SU-DHL-6 (cell line): Measurements from ENCODE around the gene SLC8A2.
A peak's percentile ranks its signal among the peaks of the same experiment; 100 is the strongest.

Experiments
- H2AFZ ChIP-seq: fragments of 200-600 bp; sonication (generic); 2 replicates; pipeline ENCODE4 v1.6.1; 2014; ENCODE audit warnings: low read depth, mild to moderate bottlenecking, moderate library complexity, mixed read lengths, antibody characterized with exemption, low read length; ENCODE audit not compliant: severe bottlenecking
- H3F3A ChIP-seq: fragments of 200-600 bp; shearing (Covaris generic); 2 replicates; pipeline ENCODE4 v1.6.0; 2016; ENCODE audit warnings: antibody characterized with exemption, mild to moderate bottlenecking; ENCODE audit not compliant: insufficient read depth
- H3K27ac ChIP-seq: fragments of 200-600 bp; sonication (generic); 2 replicates; pipeline ENCODE4 v1.5.1; 2016; ENCODE audit warnings: low read depth, mild to moderate bottlenecking, low read length, moderate library complexity, mixed read lengths
- H3K27me3 ChIP-seq: fragments of 200-600 bp; sonication (generic), shearing (Covaris generic); 2 replicates; pipeline ENCODE4 v1.6.0; 2014; ENCODE audit warnings: mild to moderate bottlenecking, low read length
- H3K36me3 ChIP-seq: fragments of 200-600 bp; sonication (generic); 2 replicates; pipeline ENCODE4 v1.6.1; 2014; ENCODE audit warnings: mild to moderate bottlenecking, low read length, mixed read lengths
- H3K4me2 ChIP-seq: fragments of 300-600, 200-600 bp; shearing (Covaris generic), sonication (generic); 2 replicates; pipeline ENCODE4 v1.6.0; 2014; ENCODE audit warnings: low read length, low read depth, mild to moderate bottlenecking; ENCODE audit not compliant: poor library complexity, severe bottlenecking
- H3K4me3 ChIP-seq: fragments of 200-600 bp; sonication (generic); 2 replicates; pipeline ENCODE4 v1.5.1; 2014; ENCODE audit warnings: antibody characterized with exemption, low read length, mild to moderate bottlenecking, mixed read lengths; ENCODE audit not compliant: insufficient read depth, poor library complexity, severe bottlenecking
- H3K79me2 ChIP-seq: fragments of 200-600 bp; sonication (generic); 2 replicates; pipeline ENCODE4 v1.6.1; 2014; ENCODE audit warnings: mild to moderate bottlenecking, low read length, moderate library complexity; ENCODE audit not compliant: insufficient read depth
- H3K9ac ChIP-seq: fragments of 200-600 bp; sonication (generic); 2 replicates; pipeline ENCODE4 v1.7.0; 2014; ENCODE audit warnings: mild to moderate bottlenecking, low read length
- H3K9me2 ChIP-seq: fragments of 200-600 bp; sonication (generic); replicated peaks from 2 replicates; pipeline ENCODE4 v1.6.1; 2014; ENCODE audit warnings: low read length; ENCODE audit not compliant: insufficient read depth
- H3K9me3 ChIP-seq: fragments of 200-600 bp; sonication (generic); 2 replicates; pipeline ENCODE4 v1.6.1; 2014; ENCODE audit warnings: low read length, mixed read lengths; ENCODE audit not compliant: insufficient read depth
- H4K20me1 ChIP-seq: fragments of 200-600 bp; sonication (generic); 2 replicates; pipeline ENCODE4 v1.6.1; 2014; ENCODE audit warnings: low read depth, mild to moderate bottlenecking, antibody characterized with exemption, low read length, moderate library complexity, mixed read lengths
- CTCF ChIP-seq: fragments of 200-600 bp; sonication (generic); IDR thresholded peaks from one replicate; pipeline ENCODE4 v1.5.1; 2017; ENCODE audit warnings: antibody characterized with exemption, mild to moderate bottlenecking, low read length, moderate library complexity; ENCODE audit not compliant: insufficient read depth, poor library complexity, severe bottlenecking
- EZH2phosphoT487 ChIP-seq: fragments of 200-600 bp; sonication (generic), shearing (Covaris generic); conservative IDR thresholded peaks from 2 replicates; pipeline ENCODE4 v1.6.1; 2018; ENCODE audit warnings: mild to moderate bottlenecking, antibody characterized with exemption, low read length, moderate library complexity, mixed read lengths

The SLC8A2 gene

GRCh38 chr19:47436712-47437401 is 34.8 kb downstream of the SLC8A2 start:
- Histone ChIP-seq H3K9ac (no peak overlapping the region), H2AFZ (no peak overlapping the region), H3K79me2 (no peaks in the 10 kb centered on the region), H3K4me2 (no peak overlapping the region), H3K9me3 (no peaks in the 10 kb centered on the region), H3K9me2 (no peaks in the 10 kb centered on the region), H4K20me1 (no peaks in the 10 kb centered on the region), H3K27me3 (no peaks in the 10 kb centered on the region), H3K27ac (no peak overlapping the region), H3K4me3 (no peak overlapping the region), H3F3A (no peaks in the 10 kb centered on the region), H3K36me3 (no peaks in the 10 kb centered on the region)
- peak; percentile 86 for TF ChIP-seq CTCF
- TF ChIP-seq EZH2phosphoT487, result no peak

GRCh38 chr19:47435883-47436417 is 35.7 kb downstream of the SLC8A2 start:
- no peaks in the 10 kb centered on the region for H3F3A ChIP-seq
- H2AFZ ChIP-seq, result no peak overlapping the region
- no peaks in the 10 kb centered on the region for H3K79me2 ChIP-seq
- H4K20me1 ChIP-seq, result no peaks in the 10 kb centered on the region
- H3K36me3 ChIP-seq, result no peaks in the 10 kb centered on the region
- no peaks in the 10 kb centered on the region for H3K9me3 ChIP-seq
- no peak overlapping the region for H3K27ac ChIP-seq
- TF ChIP-seq CTCF (no peak), EZH2phosphoT487 (no peak)
- no peaks in the 10 kb centered on the region for H3K27me3 ChIP-seq
- H3K9ac ChIP-seq, result no peak overlapping the region
- H3K9me2 ChIP-seq, result no peaks in the 10 kb centered on the region
- no peak overlapping the region for H3K4me2 ChIP-seq
- H3K4me3 ChIP-seq, result no peak overlapping the region

- no peaks in the 10 kb centered on the region for H3K27me3 ChIP-seq
- no peaks in the 10 kb centered on the region for H3K79me2 ChIP-seq
- no peaks in the 10 kb centered on the region for H3K9me3 ChIP-seq
- H3K27ac ChIP-seq, result no peak overlapping the region
- no peaks in the 10 kb centered on the region for H3F3A ChIP-seq
- H3K4me3 ChIP-seq, result no peak overlapping the region
- H3K36me3 ChIP-seq, result no peaks in the 10 kb centered on the region
- H2AFZ ChIP-seq, result no peak overlapping the region
- TF ChIP-seq CTCF, result no peak
- no peak for TF ChIP-seq EZH2phosphoT487
- no peak overlapping the region for H3K9ac ChIP-seq
- no peaks in the 10 kb centered on the region for H3K9me2 ChIP-seq
- no peak overlapping the region for H3K4me2 ChIP-seq
- no peaks in the 10 kb centered on the region for H4K20me1 ChIP-seq
These were observed 36.5 kb downstream of the SLC8A2 start for GRCh38 chr19:47435196-47435595.
